H1 (cell line): ENCODE measurements around the gene MRPL32.

Experiments
- ATF3 ChIP-seq: IDR thresholded peaks from 2 replicates; pipeline ENCODE4 v1.6.1; 2011; ENCODE audit warnings: low read depth, mild to moderate bottlenecking, low read length; ENCODE audit not compliant: insufficient read depth
- BACH1 ChIP-seq: IDR thresholded peaks from 2 replicates; pipeline ENCODE4 v1.6.1; 2012; ENCODE audit warnings: low read length, improper control_type of control experiment
- CHD2 ChIP-seq: IDR thresholded peaks from 2 replicates; pipeline ENCODE4 v1.6.1; 2012; ENCODE audit warnings: low read length, improper control_type of control experiment
- CREB1 ChIP-seq: IDR thresholded peaks from 2 replicates; pipeline ENCODE4 v1.6.1; 2012; ENCODE audit warnings: inconsistent platforms
- CTCF ChIP-seq, 3 experiments: IDR thresholded peaks; 1 replicate in 2 of 3; 2 replicates in 1 of 3; pipeline versions ENCODE4 v1.5.1 to v1.6.1; 2011; ENCODE audit warnings: low read length in 3 of 3, mild to moderate bottlenecking in 3 of 3, inconsistent platforms in 2 of 3, low read depth in 1 of 3, moderate library complexity in 1 of 3; ENCODE audit not compliant: insufficient read depth in 1 of 3; ENCODE audit errors: control extremely low read depth in 1 of 3
- MAX ChIP-seq: IDR thresholded peaks from 2 replicates; pipeline ENCODE4 v1.6.1; 2012; ENCODE audit warnings: inconsistent platforms
- POLR2A ChIP-seq, 2 experiments: IDR thresholded peaks; 1 replicate in 1 of 2; 2 replicates in 1 of 2; pipeline ENCODE4 v1.6.1; 2011; ENCODE audit warnings: low read depth in 2 of 2, low read length in 2 of 2, mild to moderate bottlenecking in 2 of 2; ENCODE audit errors: control extremely low read depth in 1 of 2
- POLR2AphosphoS5 ChIP-seq: IDR thresholded peaks from 2 replicates; pipeline ENCODE4 v1.6.1; 2011; ENCODE audit warnings: low read depth, low read length
- TAF1 ChIP-seq: IDR thresholded peaks from 2 replicates; pipeline ENCODE4 v1.6.1; 2011; ENCODE audit warnings: mild to moderate bottlenecking, low read depth, low read length

GRCh38 chr7:42914421-42915045, 17.6 kb upstream of the MRPL32 start:
- TF ChIP-seq POLR2A (IDR thresholded peaks at IDR 0.05; ENCODE audit: control extremely low read depth in 1 of 2, low read depth in 2 of 2, low read length in 2 of 2) (no peak), BACH1 (no peak), TAF1 (no peak), CTCF (IDR thresholded peaks at IDR 0.05; ENCODE audit: control extremely low read depth in 1 of 3, insufficient read depth in 1 of 3, low read depth in 1 of 3, low read length in 3 of 3) (no peak), CHD2 (no peak), ATF3 (no peak), POLR2AphosphoS5 (no peak), MAX (no peak), CREB1 (no peak)
